ENCODE data around the gene LEF1. TPM values are rescaled to one million over a fixed set of nuclear protein-coding genes. Genes with fewer than 3 reads are reported as not detected.
A peak's percentile ranks its signal among the peaks of the same experiment; 100 is the strongest.

Gene LEF1
- total and polyA plus RNA-seq, 9 of the 15 experiments (the other 6 are each of a cell fraction or from before 2014, with no cell fraction given), result 15.1 to 81.1 (median 29.7) TPM

- TF ChIP-seq ZNF318 (IDR thresholded peaks at IDR 0.05; ENCODE audit: borderline replicate concordance in 1 of 2, low read depth in 1 of 2) (no peak), DMBX1 (CRISPR knock-in tag; IDR thresholded peaks at IDR 0.05; ENCODE audit: borderline replicate concordance) (0 out of 2 replicates have a peak, but pooled peaks have one; percentile 48), ATF7 (IDR thresholded peaks at IDR 0.05) (peak; percentile 80), CC2D1A (IDR thresholded peaks at IDR 0.05) (peak; percentile 90; the same call in 1 of the 2 replicates), MTA2 (IDR thresholded peaks at IDR 0.05; ENCODE audit: low read depth) (peak; percentile 92), THRA (IDR thresholded peaks at IDR 0.05) (no peak), DACH1 (IDR thresholded peaks at IDR 0.05; ENCODE audit: partially characterized antibody) (no peak), STAG1 (CRISPR knock-in tag; IDR thresholded peaks at IDR 0.05; ENCODE audit: borderline replicate concordance) (no peak), TGIF2 (CRISPR knock-in tag; IDR thresholded peaks at IDR 0.05) (no peak), NR3C1 (CRISPR knock-in tag; IDR thresholded peaks at IDR 0.05) (no peak), BDP1 (IDR thresholded peaks at IDR 0.05; ENCODE audit: insufficient read depth, insufficient read length) (no peak)
- TF ChIP-seq, protein P1, sequence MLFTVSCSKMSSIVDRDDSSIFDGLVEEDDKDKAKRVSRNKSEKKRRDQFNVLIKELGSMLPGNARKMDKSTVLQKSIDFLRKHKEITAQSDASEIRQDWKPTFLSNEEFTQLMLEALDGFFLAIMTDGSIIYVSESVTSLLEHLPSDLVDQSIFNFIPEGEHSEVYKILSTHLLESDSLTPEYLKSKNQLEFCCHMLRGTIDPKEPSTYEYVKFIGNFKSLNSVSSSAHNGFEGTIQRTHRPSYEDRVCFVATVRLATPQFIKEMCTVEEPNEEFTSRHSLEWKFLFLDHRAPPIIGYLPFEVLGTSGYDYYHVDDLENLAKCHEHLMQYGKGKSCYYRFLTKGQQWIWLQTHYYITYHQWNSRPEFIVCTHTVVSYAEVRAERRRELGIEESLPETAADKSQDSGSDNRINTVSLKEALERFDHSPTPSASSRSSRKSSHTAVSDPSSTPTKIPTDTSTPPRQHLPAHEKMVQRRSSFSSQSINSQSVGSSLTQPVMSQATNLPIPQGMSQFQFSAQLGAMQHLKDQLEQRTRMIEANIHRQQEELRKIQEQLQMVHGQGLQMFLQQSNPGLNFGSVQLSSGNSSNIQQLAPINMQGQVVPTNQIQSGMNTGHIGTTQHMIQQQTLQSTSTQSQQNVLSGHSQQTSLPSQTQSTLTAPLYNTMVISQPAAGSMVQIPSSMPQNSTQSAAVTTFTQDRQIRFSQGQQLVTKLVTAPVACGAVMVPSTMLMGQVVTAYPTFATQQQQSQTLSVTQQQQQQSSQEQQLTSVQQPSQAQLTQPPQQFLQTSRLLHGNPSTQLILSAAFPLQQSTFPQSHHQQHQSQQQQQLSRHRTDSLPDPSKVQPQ (CRISPR knock-in tag; IDR thresholded peaks at IDR 0.05; ENCODE audit: borderline replicate concordance), result 0 out of 2 replicates have a peak, but pooled peaks have one; percentile 33
- TF ChIP-seq, protein P2, sequence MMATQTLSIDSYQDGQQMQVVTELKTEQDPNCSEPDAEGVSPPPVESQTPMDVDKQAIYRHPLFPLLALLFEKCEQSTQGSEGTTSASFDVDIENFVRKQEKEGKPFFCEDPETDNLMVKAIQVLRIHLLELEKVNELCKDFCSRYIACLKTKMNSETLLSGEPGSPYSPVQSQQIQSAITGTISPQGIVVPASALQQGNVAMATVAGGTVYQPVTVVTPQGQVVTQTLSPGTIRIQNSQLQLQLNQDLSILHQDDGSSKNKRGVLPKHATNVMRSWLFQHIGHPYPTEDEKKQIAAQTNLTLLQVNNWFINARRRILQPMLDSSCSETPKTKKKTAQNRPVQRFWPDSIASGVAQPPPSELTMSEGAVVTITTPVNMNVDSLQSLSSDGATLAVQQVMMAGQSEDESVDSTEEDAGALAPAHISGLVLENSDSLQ (IDR thresholded peaks at IDR 0.05), result 0 out of 2 replicates have a peak, but pooled peaks have one; percentile 17
Observed at GRCh38 chr4:108114503-108114902, 54.2 kb downstream of the LEF1 start (continued).

Data from K562 (cell line).